PFSK-1 (cell line): ENCODE results near the gene SERINC2.

Source experiments
- POLR2AphosphoS5 ChIP-seq: IDR thresholded peaks from 2 replicates; pipeline ENCODE4 v1.6.1; 2012; ENCODE audit warnings: low read depth, mild to moderate bottlenecking, control low read depth, low read length, moderate library complexity
- REST ChIP-seq, 2 experiments: IDR thresholded peaks; 2 replicates each; pipeline versions ENCODE4 v1.6.1 to v1.8.0; 2011 to 2012; ENCODE audit warnings: low read depth in 2 of 2, low read length in 2 of 2, control low read depth in 1 of 2, inconsistent platforms in 1 of 2, mild to moderate bottlenecking in 1 of 2, moderate library complexity in 1 of 2; ENCODE audit not compliant: insufficient read depth in 1 of 2
- SIN3A ChIP-seq: IDR thresholded peaks from 2 replicates; pipeline ENCODE4 v1.6.1; 2012; ENCODE audit warnings: mild to moderate bottlenecking, low read length, moderate library complexity, borderline replicate concordance; ENCODE audit not compliant: insufficient read depth
- TAF1 ChIP-seq: IDR thresholded peaks from 2 replicates; pipeline ENCODE4 v1.6.1; 2012; ENCODE audit warnings: low read length, control low read depth, borderline replicate concordance; ENCODE audit not compliant: insufficient read depth

DNA sequence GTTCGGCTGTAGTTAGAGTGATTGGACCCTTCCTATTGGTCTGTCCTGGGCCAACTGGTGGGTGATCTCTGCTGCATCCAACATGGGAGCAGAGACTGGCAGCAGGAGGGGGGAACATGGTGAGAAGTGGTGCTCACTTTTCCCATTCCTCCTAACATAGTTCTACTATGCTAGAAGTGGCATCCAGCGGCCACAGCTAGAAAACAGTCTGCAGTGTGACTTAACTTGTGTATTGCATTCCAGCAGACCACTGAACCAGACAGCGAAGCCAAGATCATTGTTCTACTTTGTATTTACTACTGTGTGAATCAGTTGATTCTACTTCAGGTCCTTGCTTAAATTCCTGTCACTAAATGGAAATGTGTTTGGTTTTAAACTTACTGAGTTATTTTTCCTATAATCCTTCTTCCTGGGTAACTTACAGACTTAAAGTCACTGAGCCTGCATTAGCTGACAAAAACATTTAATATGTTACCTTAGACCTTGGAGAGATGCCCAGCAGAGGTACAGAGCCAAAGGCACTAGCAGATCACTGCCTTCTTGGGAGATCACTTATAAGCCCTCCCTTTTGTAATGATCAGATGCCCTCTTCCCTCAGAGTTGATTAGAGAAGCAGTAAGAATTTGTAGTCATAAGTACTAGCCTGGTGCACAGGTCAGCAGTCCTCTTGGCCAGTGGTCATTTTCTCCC lies 48.3 kb upstream of the SERINC2 start:
- no peak for TF ChIP-seq REST (IDR thresholded peaks at IDR 0.05; ENCODE audit: insufficient read depth in 1 of 2, low read depth in 2 of 2, low read length in 2 of 2)
- TF ChIP-seq POLR2AphosphoS5, result no peak
- no peak for TF ChIP-seq SIN3A
- no peak for TF ChIP-seq TAF1
